ENCODE results near the gene DHRS11. TPM values are rescaled to one million over a fixed set of nuclear protein-coding genes. Genes with fewer than 3 reads are reported as not detected.

DHRS11 gene
- total and polyA plus RNA-seq, 8 donors, result 6.5 to 15.4 (median 8.3) TPM

GRCh38 chr17:36597226-36597625, 5.5 kb downstream of the DHRS11 start:
- DNase-seq (no peak), ATAC-seq (no peak), FAIRE-seq (no peak)
- H3K4me3 ChIP-seq, result no peak overlapping the region
- intact Hi-C loops (cut with DNase I), result no loop called here
- no peak for TF ChIP-seq CTCF (IDR thresholded peaks at IDR 0.05)
- 76 to 83% methylated on average over 6 of the region's 6 CpGs for WGBS, 2 donors
- H3K36me3 ChIP-seq, result no peaks in the 10 kb centered on the region
- no peak overlapping the region for H3K27ac ChIP-seq
- no peaks in the 10 kb centered on the region for H3K27me3 ChIP-seq
- H3K4me1 ChIP-seq, result peaks cover 0 to 8% (median 3%) of the 10 kb centered on the region in 3 donors
- no peaks in the 10 kb centered on the region for H3K9me3 ChIP-seq

- DNase-seq (no peak), ATAC-seq (no peak), FAIRE-seq (no peak)
- Histone ChIP-seq H3K4me3 (no peak overlapping the region), H3K27me3 (no peaks in the 10 kb centered on the region), H3K36me3 (no peaks in the 10 kb centered on the region), H3K9me3 (no peaks in the 10 kb centered on the region), H3K4me1 (peaks cover 0 to 6% (median 3%) of the 10 kb centered on the region in 3 donors), H3K27ac (no peak overlapping the region)
- 83 to 86% methylated on average over 11 of the region's 11 CpGs for WGBS, 2 donors
- intact Hi-C loops (cut with DNase I), result no loop called here
- TF ChIP-seq CTCF (IDR thresholded peaks at IDR 0.05), result no peak
Measured at GRCh38 chr17:36597866-36598777, 6.4 kb downstream of the DHRS11 start.

GRCh38 chr17:36598951-36599401, 7.3 kb downstream of the DHRS11 start:
- Histone ChIP-seq H3K27me3 (no peaks in the 10 kb centered on the region), H3K36me3 (no peaks in the 10 kb centered on the region), H3K9me3 (no peaks in the 10 kb centered on the region), H3K4me3 (no peak overlapping the region), H3K4me1 (peaks cover 0 to 13% (median 3%) of the 10 kb centered on the region in 3 donors), H3K27ac (no peak overlapping the region)
- intact Hi-C loops (cut with DNase I), result no loop called here
- TF ChIP-seq CTCF (IDR thresholded peaks at IDR 0.05), result no peak
- FAIRE-seq (no peak), DNase-seq (no peak), ATAC-seq (no peak)
- 86 to 89% methylated on average over 13 of the region's 13 CpGs for WGBS, 2 donors

GRCh38 chr17:36599546-36600250, 8.0 kb downstream of the DHRS11 start:
- FAIRE-seq (no peak), ATAC-seq (no peak), DNase-seq (no peak)
- TF ChIP-seq CTCF (IDR thresholded peaks at IDR 0.05), result no peak
- no peak overlapping the region for H3K27ac ChIP-seq
- intact Hi-C loops (cut with DNase I), result no loop called here
- H3K4me3 ChIP-seq, result no peak overlapping the region
- no peaks in the 10 kb centered on the region for H3K36me3 ChIP-seq
- WGBS, 2 donors, result 82 to 95% methylated on average over 11 of the region's 11 CpGs
- no peaks in the 10 kb centered on the region for H3K9me3 ChIP-seq
- no peaks in the 10 kb centered on the region for H3K27me3 ChIP-seq
- H3K4me1 ChIP-seq, result peaks cover 0 to 15% (median 3%) of the 10 kb centered on the region in 3 donors
